Ishikawa (cell line): ENCODE results near the gene CDCA7.
A peak's percentile ranks its signal among the peaks of the same experiment; 100 is the strongest.

ENCODE experiments used
- CEBPB ChIP-seq: IDR thresholded peaks from 2 replicates; pipeline ENCODE4 v1.6.1; 2012
- CREB1 ChIP-seq: IDR thresholded peaks from 2 replicates; pipeline ENCODE4 v1.6.1; 2012; ENCODE audit warnings: low read depth
- EGR1 ChIP-seq: IDR thresholded peaks from 2 replicates; pipeline ENCODE4 v1.6.1; 2012
- EP300 ChIP-seq: IDR thresholded peaks from 2 replicates; pipeline ENCODE4 v1.6.1; 2012; ENCODE audit warnings: borderline replicate concordance
- FOXM1 ChIP-seq: IDR thresholded peaks from 2 replicates; pipeline ENCODE4 v1.6.1; 2012; ENCODE audit warnings: low read depth, borderline replicate concordance
- MAX ChIP-seq: IDR thresholded peaks from 2 replicates; pipeline ENCODE4 v1.6.1; 2012
- NFIC ChIP-seq: IDR thresholded peaks from 2 replicates; pipeline ENCODE4 v1.6.1; 2012
- RAD21 ChIP-seq: IDR thresholded peaks from 2 replicates; pipeline ENCODE4 v1.6.1; 2012; ENCODE audit warnings: low read depth
- TAF1 ChIP-seq: IDR thresholded peaks from 2 replicates; pipeline ENCODE4 v1.6.1; 2012; ENCODE audit warnings: low read depth, mild to moderate bottlenecking
- TCF12 ChIP-seq: IDR thresholded peaks from 2 replicates; pipeline ENCODE4 v1.6.1; 2012; ENCODE audit warnings: low read depth
- TEAD4 ChIP-seq: IDR thresholded peaks from 2 replicates; pipeline ENCODE4 v1.6.1; 2012
- USF1 ChIP-seq: IDR thresholded peaks from 2 replicates; pipeline ENCODE4 v1.6.1; 2012
- YY1 ChIP-seq: IDR thresholded peaks from 2 replicates; pipeline ENCODE4 v1.6.1; 2012; ENCODE audit warnings: low read depth
- ZBTB7A ChIP-seq: IDR thresholded peaks from 2 replicates; pipeline ENCODE4 v1.6.1; 2012; ENCODE audit warnings: low read depth
- TF ChIP-seq, protein P1 (sequence below): IDR thresholded peaks from 2 replicates; pipeline ENCODE4 v1.6.1; 2012; ENCODE audit warnings: low read depth, mild to moderate bottlenecking

CDCA7 gene

DNA sequence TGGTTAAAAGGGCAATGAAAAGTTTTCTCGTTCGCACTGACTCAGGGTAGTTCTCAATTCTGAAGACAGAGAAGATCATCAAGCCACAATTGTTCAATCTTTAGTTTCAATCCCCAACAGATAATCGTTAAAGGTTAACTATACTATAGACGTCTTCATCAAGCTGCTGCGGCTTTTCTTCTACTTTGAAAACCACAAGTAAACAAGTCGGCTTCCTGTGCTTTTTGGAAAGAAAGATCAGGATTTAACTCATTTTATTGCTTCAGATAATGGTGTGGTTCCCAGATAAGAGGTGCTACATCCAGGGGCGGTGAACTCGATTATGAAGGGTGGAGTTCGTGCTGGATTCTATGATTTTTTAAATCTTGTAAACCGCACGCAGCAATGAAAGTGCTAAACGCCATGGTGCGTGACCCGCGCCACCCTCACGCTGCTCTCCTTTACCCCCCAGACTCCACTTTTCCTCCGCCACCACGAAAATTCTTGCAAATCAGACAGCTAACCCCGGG is 545 bp upstream of the CDCA7 start:
- TF ChIP-seq TAF1 (peak; percentile 49), TCF12 (no peak)

GRCh38 chr2:173355132-173355865 is 627 bp downstream of the CDCA7 start:
- TF ChIP-seq TEAD4, result no peak
- TF ChIP-seq CREB1, result no peak
- TF ChIP-seq FOXM1, result no peak
- TF ChIP-seq, protein P1, sequence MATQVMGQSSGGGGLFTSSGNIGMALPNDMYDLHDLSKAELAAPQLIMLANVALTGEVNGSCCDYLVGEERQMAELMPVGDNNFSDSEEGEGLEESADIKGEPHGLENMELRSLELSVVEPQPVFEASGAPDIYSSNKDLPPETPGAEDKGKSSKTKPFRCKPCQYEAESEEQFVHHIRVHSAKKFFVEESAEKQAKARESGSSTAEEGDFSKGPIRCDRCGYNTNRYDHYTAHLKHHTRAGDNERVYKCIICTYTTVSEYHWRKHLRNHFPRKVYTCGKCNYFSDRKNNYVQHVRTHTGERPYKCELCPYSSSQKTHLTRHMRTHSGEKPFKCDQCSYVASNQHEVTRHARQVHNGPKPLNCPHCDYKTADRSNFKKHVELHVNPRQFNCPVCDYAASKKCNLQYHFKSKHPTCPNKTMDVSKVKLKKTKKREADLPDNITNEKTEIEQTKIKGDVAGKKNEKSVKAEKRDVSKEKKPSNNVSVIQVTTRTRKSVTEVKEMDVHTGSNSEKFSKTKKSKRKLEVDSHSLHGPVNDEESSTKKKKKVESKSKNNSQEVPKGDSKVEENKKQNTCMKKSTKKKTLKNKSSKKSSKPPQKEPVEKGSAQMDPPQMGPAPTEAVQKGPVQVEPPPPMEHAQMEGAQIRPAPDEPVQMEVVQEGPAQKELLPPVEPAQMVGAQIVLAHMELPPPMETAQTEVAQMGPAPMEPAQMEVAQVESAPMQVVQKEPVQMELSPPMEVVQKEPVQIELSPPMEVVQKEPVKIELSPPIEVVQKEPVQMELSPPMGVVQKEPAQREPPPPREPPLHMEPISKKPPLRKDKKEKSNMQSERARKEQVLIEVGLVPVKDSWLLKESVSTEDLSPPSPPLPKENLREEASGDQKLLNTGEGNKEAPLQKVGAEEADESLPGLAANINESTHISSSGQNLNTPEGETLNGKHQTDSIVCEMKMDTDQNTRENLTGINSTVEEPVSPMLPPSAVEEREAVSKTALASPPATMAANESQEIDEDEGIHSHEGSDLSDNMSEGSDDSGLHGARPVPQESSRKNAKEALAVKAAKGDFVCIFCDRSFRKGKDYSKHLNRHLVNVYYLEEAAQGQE, result peak; percentile 31; the same call in 1 of the 2 replicates
- peak; percentile 91 for TF ChIP-seq MAX
- no peak for TF ChIP-seq RAD21
- no peak for TF ChIP-seq TCF12
- TF ChIP-seq CEBPB, result no peak
- TF ChIP-seq YY1, result no peak; the same call in 1 of the 2 replicates
- no peak for TF ChIP-seq EGR1
- no peak for TF ChIP-seq ZBTB7A
- TF ChIP-seq NFIC, result no peak
- TF ChIP-seq TAF1, result peak; percentile 25; the same call in 1 of the 2 replicates
- TF ChIP-seq EP300, result no peak
- TF ChIP-seq USF1, result peak; percentile 22; the same call in 1 of the 2 replicates

GRCh38 chr2:173355866-173356508 is 1.3 kb downstream of the CDCA7 start:
- TF ChIP-seq EP300, result no peak
- TF ChIP-seq FOXM1, result no peak
- no peak for TF ChIP-seq YY1
- TF ChIP-seq RAD21, result no peak
- TF ChIP-seq CEBPB, result no peak
- no peak for TF ChIP-seq MAX
- TF ChIP-seq, protein P1, result no peak
- TF ChIP-seq USF1, result no peak

- no peak for TF ChIP-seq EP300
- no peak for TF ChIP-seq TEAD4
- no peak for TF ChIP-seq NFIC
- TF ChIP-seq EGR1, result no peak
Measured at GRCh38 chr2:173357346-173357745, 2.7 kb downstream of the CDCA7 start.

GRCh38 chr2:173358616-173359015 is 3.9 kb downstream of the CDCA7 start:
- TF ChIP-seq EGR1 (no peak), YY1 (no peak), TEAD4 (no peak), MAX (no peak), NFIC (no peak)

DNA sequence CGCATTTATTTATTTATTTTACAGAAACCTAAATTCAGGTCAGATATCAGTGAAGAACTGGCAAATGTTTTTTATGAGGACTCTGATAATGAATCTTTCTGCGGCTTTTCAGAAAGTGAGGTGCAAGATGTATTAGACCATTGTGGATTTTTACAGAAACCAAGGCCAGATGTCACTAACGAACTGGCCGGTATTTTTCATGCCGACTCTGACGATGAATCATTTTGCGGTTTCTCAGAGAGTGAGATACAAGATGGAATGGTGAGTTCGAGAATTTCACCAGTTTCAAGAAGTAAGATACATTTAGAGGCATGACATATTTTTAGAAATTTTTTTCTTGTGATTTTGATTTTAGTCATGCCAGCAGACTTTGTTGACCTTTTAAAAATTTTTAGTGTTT is 4.6 kb downstream of the CDCA7 start:
- TF ChIP-seq TEAD4 (no peak), EGR1 (no peak), ZBTB7A (no peak), MAX (no peak), TAF1 (no peak), TCF12 (no peak), CEBPB (no peak), YY1 (no peak), FOXM1 (no peak), CREB1 (no peak)
- TF ChIP-seq, protein P1, result no peak
